Gastrocnemius medialis (tissue), 4 donors: ENCODE results near the gene NEXMIF.

ENCODE experiments used
- CTCF ChIP-seq, 5 experiments: fragments of 450-650 bp in 3 of 5; fragments of 200-600 bp in 2 of 5; sonication (generic) in 2 of 5; IDR thresholded peaks in 4 of 5; conservative IDR thresholded peaks in 1 of 5; 1 replicate in 4 of 5; 2 replicates in 1 of 5; pipeline ENCODE4 v1.5.1; 2016 to 2019; ENCODE audit warnings: antibody characterized with exemption in 5 of 5, mild to moderate bottlenecking in 3 of 5, moderate library complexity in 3 of 5
- POLR2A ChIP-seq, 2 donors: fragments of 450-650 bp; IDR thresholded peaks; one replicate each; pipeline ENCODE4 v1.6.1; 2017; ENCODE audit warnings: antibody characterized with exemption in 2 of 2, mild to moderate bottlenecking in 2 of 2, moderate library complexity in 2 of 2

GRCh38 chrX:74853255-74853654 is 72.0 kb downstream of the NEXMIF start:
- no peak for TF ChIP-seq CTCF (IDR thresholded peaks at IDR 0.05 in 4 of 5, conservative IDR thresholded peaks at IDR 0.05 in 1 of 5)
- TF ChIP-seq POLR2A (IDR thresholded peaks at IDR 0.05), result no peak
